SK-MEL-5 (cell line): ENCODE measurements around the gene TES. TPM values are rescaled to one million over a fixed set of nuclear protein-coding genes. Genes with fewer than 3 reads are reported as not detected.

Source experiments
- DNase-seq: peaks from one replicate; pipeline ENCODE4 v3.0.0-alpha.2; 2016; ENCODE audit warnings: low read depth, low spot score
- in situ Hi-C: cut with HindIII; loops from 2 replicates; pipeline ENCODE4 v1.10.0; 2016; ENCODE audit warnings: low sequenced_read_pairs, high pct_unique_total_duplicates, low pct_unique_long_range_greater_than_20kb
- total RNA-seq: library from RNA; depleted of rRNA; stranded (reverse); fragments of >200 nt; shearing (Covaris generic); gene quantifications from 2 replicates; pipeline ENCODE4 v1.2.3, GENCODE V29; 2014

TES gene
- total RNA-seq, 1 experiment from 2014 or later, result 40.5 TPM

DNA sequence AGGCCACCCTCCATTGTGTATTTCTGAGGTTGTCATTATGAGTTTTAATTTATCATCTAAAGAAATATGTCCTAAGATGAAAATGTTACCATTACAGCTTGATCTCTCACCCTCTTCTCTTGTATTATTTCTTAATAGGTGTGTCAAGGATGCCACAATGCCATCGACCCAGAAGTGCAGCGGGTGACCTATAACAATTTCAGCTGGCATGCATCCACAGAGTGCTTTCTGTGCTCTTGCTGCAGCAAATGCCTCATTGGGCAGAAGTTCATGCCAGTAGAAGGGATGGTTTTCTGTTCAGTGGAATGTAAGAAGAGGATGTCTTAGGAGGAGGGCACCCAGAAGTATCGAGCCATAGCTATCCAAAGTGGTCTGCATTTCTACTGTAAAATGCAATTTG, 46.8 kb downstream of the TES start:
- in situ Hi-C loops, result loop anchor here (10.0 to 25.0 kb wide), 2 partner anchors 255 to 338 kb away; no protein-coding TSS in a partner anchor
- DNase-seq, result no peak

DNA sequence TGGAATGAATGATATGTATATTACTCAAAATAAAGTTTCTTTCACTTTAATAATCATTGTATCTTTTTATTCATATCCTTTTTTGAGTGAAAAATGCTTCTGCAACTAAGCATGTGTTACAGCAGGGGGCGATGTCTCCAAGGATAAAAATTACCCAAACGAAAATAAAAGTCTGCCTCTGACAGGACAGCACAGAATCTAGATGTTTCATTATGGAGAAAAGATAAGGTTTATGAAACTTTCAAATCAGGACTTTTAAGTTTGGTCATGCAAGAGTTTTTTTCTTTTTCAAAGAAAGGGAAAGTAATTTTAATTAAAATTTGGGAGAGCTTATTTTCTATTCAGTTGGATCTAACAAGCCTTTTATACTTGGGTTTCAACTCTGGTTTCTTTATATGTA, 48.4 kb downstream of the TES start:
- in situ Hi-C loops, result loop anchor here (10.0 to 25.0 kb wide), 2 partner anchors 254 to 336 kb away; no protein-coding TSS in a partner anchor
- DNase-seq, result peak; percentile 77

DNA sequence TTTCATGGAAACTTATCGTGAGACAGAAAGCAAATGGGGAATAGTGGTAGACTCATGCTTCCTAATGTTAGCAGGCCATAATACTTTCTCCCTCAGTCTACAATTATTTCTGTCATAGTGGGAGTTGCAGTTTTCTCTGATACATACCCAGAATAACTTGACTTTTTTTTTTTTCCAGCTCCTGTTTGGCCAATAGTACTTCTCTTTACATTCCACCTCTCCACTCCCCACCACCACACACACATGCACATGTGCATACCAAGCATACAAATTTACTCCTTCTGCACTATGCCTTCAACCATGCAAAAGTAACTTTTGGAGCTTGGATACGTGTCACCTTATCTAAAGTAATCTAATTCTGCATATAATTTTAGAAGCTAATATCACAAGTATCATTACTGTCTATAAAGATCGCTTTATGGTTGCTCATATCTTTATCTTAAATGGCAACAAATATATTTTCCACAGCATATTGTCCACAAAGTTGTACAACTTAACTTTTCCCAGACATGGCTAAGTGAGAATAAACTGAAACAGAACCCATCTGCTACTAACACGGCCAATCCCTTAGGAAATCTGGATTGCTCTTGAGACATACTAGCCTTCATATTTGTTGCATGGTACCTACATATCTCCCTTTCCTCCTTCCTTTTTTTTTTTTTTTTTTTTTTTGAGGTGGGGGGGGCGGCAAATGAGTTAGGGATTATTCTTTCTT, 49.0 kb downstream of the TES start:
- DNase-seq, result peak; percentile 21
- in situ Hi-C loops, result loop anchor here (10.0 to 25.0 kb wide), 2 partner anchors 253 to 335 kb away; no protein-coding TSS in a partner anchor

DNA sequence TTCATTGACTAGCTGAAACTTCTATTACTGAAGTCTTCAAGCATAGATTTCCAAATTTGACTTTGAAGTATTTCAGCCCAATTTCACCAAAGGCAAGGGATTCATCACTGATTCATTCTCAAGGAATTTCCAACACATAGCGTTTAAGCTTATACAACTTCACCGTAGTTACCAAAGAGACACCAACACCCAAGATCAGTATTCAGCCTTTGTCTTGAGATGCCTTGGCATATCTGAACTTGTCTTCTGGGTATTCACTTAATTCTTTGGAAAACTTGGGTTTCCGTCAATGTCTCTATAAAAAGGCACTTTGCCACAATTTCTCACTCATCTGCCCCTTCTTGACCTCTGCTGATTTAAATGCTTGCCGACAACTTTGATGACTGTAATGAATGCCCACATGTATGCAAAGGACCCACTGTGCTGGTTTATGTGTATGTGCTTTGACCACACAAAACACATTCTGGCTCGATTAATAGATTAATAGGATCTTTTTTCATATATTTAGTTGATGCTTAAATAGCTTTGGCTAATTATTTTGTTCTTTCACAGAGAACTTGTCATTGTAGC, 49.6 kb downstream of the TES start:
- no peak for DNase-seq
- in situ Hi-C loops, result loop anchor here (10.0 to 25.0 kb wide), 2 partner anchors 252 to 335 kb away; no protein-coding TSS in a partner anchor

DNA sequence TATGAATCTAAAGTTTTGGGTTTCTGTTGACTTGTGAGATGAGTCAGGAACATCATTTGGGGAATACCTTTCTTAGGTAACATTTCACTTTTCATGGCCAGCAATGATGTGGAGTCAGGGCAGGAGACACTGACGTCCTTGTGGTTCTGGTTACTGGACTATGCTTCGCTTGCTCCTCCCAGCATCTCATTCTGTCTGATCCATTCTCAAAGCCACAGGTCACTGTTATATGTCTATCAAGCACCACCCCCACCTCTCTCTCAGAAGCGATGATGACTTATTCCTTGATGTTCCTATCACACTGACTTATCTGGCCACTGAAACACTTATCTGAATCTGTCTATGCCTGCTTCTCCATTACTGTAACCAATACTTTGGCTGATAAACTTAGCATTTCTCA, 51.6 kb downstream of the TES start:
- in situ Hi-C loops, result loop anchor here (25.0 kb wide), 1 partner anchor 250 kb away; no protein-coding TSS in a partner anchor
- DNase-seq, result no peak

DNA sequence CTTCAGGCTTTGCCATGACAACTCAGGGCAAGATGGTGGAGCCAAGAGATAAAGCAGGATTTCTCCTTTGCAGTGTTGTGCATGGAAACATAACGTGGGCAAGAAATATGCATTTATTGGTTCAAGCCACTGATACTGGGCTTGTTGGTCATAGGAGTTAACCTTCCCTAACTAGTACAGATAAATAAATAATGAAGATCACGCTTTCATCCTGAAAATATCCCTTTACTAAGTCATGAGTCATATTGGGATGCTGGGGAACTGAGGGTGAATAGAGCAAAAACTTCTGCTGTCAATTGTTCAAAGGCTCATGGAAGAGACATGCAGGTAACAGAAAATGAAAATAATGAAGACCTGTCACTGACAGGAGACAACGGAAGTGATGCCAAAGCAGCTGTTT, 55.5 kb downstream of the TES start:
- in situ Hi-C loops, result loop anchor here (25.0 kb wide), 1 partner anchor 246 kb away; no protein-coding TSS in a partner anchor
- DNase-seq, result no peak

DNA sequence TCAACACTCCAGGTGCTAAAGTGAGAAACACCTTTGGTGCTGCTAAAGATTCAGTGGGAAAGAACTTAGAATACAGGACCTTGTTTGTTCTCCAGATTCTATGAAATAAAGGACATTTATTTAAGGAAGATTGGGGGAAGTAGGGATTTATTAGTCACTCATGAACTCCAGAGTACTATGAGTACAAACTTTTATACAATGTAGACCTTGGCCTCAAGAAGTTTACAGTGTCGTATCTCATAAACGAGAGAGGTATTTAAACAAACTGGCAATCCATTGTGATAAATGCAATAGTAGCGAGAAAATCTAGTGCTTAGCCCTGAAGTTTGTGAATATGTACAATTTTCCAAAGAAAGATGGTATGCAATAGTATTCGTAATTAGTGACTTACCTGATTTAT, 59.1 kb downstream of the TES start:
- no peak for DNase-seq
- in situ Hi-C loops, result loop anchor here (25.0 kb wide), 1 partner anchor 243 kb away; no protein-coding TSS in a partner anchor

DNA sequence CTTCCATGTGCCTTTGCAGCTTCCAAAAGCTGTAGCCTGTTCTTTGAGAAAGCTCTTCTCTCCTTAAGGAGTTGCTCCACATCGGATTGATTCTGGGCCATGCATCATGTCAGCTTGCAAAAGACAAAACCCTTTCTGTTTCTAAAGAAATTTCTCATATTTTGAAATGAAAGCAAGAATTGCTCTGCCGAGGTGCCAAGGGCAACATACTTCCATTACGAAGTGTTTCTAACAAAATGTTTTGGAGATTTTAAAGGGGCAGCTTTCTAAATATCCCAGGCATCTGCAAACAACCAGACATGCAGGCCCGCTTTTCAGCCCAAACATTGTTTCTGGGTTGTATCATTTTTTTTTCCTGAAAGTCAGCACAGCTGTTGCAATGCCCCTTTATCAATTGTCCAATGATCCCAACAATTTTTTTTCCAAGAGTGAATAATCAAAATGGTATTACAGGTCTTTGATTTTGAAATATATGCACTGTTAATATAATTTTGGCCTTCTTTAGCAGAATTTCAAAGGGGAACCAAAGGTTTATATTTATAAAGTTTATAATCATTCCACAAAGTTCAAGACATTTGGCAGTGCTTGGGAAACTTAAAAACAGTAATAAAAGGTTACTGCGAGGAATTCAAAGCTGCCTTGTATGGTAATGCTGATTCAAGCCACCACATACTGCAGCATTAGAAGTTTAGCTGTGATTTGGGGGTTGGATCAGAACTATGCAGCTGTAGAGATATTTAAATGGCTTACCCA, 61.0 kb downstream of the TES start:
- in situ Hi-C loops, result loop anchor here (25.0 kb wide), 1 partner anchor 241 kb away; no protein-coding TSS in a partner anchor
- peak; percentile 42 for DNase-seq

DNA sequence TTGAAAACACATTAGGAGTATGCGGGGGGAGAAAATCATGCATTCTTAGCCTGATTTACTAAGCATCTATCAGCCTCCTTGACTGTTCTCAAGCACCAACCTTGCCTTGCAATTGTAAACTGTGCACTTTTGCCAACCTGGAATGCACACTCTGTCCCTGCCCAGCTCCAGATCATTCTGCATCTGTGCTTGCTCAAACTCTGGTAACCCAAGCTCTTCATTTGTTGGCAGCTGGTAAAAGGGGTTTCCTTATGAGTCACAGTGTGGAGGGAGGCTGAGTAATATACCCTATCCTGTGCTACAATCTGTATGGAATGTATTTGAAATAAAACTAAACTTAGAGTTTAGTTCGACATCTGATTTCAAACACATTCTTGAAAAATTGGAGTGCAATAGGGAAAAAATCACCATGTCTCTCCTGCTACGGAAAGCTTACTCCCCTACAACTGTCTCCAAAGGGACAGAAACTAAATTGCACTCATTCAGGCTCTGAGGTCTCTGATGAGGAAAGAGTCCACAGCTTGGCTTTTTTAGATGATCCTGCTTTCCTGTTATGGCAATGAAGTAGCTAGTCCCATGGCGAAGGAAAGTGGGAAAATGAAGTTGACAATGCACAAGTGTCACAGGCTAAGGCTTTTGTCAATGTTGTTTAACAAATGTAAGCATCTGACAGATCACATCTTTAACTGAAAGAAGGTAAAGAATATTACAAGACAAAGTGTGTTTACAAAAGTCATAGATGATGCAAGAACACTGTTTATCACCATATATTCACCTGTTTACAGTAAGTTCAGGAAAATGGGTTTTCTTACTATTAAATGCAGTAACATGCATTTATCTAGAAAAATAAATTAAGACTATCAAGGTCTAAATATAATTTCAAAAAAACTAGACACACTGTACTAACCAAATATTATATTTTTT, 61.9 kb downstream of the TES start:
- peak; percentile 33 for DNase-seq
- in situ Hi-C loops, result loop anchor here (25.0 kb wide), 1 partner anchor 240 kb away; no protein-coding TSS in a partner anchor

DNA sequence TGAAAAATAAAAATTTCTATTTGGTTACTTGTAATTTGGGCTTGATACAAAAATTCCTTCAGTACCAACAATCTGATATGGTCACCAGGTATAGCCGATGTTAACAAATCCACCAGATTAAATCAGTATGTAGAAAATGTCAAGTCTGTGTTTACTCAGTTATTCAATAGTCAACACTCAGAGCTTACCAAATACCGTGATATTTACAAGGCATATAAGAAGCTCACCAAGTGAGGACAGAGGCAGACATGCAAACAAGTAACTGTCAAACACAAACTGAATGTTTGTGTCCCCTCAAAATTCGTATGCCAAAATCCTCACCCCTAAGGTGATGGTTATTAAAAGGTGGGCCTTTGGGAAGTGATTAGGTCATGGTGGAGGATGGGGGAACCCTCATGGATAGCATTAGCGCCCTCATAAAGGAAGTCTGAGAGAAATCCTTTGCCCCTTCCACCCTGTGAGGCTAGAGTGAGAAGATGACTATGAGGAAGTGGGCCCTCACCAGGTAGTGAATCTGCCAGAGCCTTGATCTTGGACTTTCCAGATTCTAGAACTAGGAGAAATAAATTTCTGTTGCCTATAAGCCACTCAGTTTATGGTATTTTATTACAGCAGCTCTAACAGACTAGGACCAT, 63.1 kb downstream of the TES start:
- DNase-seq, result no peak

DNA sequence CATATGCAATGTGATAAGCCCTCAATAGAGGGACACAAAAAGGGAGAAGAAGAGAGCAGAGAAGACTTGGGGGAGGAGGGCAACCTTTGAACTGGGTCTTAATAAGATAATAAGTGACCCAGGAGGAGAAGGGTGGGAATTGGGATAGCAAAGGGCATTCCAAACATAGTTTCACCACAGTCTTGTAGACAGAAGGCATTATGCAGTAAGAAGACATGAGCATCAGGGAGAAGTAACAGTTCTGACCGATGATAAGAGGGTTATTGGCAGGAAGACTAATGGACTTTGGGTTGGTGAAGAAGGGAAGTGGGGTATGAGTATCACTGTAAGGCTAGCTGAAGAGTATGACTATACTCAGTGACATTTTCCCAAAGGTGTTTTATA, 63.6 kb downstream of the TES start:
- DNase-seq, result no peak
- in situ Hi-C loops, result loop anchor here (25.0 kb wide), 1 partner anchor 238 kb away; no protein-coding TSS in a partner anchor

More for the DNA sequence above, 63.1 kb downstream of the TES start:
- in situ Hi-C loops, result loop anchor here (25.0 kb wide), 1 partner anchor 239 kb away; no protein-coding TSS in a partner anchor

DNA sequence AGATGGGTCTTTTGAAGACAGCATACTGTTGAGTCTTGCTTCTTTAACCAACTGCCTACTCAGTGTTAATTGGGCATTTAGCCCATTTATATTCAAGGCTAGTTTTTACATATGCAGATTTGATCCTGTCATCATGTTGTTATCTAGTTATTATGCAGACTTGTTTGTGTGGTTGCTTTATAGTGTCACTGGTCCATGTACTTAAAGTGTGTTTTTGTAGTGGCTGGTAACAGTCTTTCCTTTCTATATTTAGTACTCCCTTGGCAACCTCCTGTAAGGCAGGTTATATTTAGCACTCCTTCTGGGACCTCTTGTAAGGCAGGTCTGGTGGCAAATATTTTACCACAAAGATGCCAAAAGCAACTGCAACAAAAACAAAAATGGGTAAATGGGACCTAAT, 66.7 kb downstream of the TES start:
- in situ Hi-C loops, result no loop called here

DNA sequence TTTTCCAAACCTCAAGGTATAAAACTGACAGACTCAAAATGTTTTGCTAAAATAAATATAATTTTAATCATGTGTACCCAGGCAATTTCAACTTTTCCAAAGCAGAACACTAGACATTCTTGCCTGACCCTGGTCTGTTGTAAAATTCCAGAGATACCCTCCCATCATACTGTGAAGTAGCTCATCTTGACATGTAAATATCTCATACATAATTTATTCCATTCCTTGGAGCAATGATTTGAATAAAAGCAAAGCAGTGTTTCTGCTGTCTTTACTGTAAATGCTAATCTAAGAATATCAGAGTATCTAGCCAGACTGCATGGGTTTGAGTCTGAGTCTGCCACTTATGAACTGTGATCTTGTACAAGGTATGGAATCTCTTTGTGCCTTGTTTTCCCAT, 68.9 kb downstream of the TES start:
- DNase-seq, result no peak
- in situ Hi-C loops, result no loop called here

More for the DNA sequence above, 66.7 kb downstream of the TES start:
- no peak for DNase-seq

DNA sequence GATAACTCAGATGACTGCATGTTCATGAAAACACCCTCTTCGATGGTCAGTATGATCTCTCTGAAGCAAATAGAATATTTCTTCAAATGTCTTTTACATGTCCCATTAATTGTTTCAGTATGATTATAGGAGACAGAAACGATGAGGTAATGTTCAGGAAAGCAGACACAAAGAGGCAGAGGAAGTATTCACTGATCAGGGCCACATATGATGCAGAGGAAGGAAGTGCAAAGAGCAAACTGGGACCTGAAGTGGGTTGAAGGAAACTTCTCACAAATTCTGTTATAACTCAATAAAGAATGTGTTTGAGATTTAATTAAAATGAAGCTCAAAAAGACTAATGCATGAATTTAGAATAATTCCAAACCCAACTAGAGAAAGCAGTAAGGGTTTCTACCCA, 70.5 kb downstream of the TES start:
- DNase-seq, result no peak
- in situ Hi-C loops, result no loop called here

DNA sequence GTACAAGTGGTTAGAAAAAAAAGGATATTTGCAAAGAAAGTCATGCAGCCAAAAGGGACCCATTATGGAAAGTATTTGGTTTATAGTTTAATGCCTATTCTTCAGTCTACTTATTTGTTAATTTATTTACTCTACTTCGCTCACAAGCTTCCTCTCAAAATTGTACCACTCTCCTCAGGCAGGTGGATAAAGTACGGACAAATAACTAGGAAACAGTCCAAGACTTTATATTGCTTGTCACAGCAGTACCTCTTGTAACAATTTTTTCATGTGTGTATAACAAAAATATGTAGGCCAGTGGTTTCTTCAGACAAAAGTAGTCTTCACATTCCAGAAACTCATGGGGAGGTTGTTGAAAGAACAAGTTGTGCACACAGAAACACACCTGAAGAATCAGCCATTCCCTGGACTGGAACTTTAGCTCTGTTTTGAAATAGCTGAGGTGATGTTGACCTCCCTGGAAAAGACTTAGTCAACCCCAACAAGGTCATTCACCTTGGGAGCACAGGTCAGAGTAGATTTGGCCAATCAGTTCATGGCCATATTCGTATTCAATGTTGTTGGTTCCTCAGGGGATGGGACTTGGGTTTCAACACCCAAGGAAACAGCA, 73.4 kb downstream of the TES start:
- in situ Hi-C loops, result no loop called here
- no peak for DNase-seq

DNA sequence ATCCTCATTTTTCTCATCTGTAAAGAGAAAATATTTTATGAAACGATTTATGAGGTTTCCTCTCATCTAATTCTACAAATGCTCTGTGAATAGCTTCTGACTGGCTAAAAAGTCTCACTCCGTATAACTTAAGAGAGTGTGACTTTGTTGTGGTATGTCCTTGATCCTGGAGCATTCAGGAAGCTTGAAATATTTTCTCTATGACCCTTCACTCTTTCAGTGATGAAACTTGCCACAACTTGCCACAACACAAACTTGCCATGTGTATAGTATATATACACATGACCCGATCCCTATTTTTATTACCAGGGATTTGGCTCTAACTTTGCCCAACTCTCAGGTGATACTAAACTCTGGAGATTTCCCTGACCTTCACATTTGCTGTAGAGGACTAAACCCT, 74.1 kb downstream of the TES start:
- no peak for DNase-seq
- in situ Hi-C loops, result no loop called here
